Aorta (tissue), 5 donors: ENCODE data around the gene ATP1B2. TPM values are rescaled to one million over a fixed set of nuclear protein-coding genes. Genes with fewer than 3 reads are reported as not detected.

Experiments
- ATAC-seq: fragments of 200-7000 bp; cut with Tn5 transposase; one replicate; pipeline ENCODE4 v1.9.1; 2022; ENCODE audit warnings: moderate library complexity; ENCODE audit not compliant: low FRiP score
- DNase-seq, 2 donors: peaks; one replicate each; pipeline ENCODE4 v3.0.0-alpha.2; 2020
- H3K27ac ChIP-seq, 2 donors: one replicate each; pipeline ENCODE4 v1.5.1; 2013; ENCODE audit warnings: low read length in 2 of 2, mild to moderate bottlenecking in 2 of 2, moderate library complexity in 2 of 2, control low read depth in 1 of 2, inconsistent platforms in 1 of 2, low read depth in 1 of 2
- H3K27me3 ChIP-seq, 2 donors: one replicate each; pipeline ENCODE4 v1.6.1; 2013; ENCODE audit warnings: control low read depth in 1 of 2, low read length in 1 of 2, mild to moderate bottlenecking in 1 of 2, moderate library complexity in 1 of 2; ENCODE audit not compliant: insufficient read depth in 2 of 2, control insufficient read depth in 1 of 2
- H3K36me3 ChIP-seq, 2 donors: one replicate each; pipeline ENCODE4 v1.6.1; 2013; ENCODE audit warnings: control low read depth in 1 of 2, low read length in 1 of 2, mild to moderate bottlenecking in 1 of 2; ENCODE audit not compliant: insufficient read depth in 2 of 2, control insufficient read depth in 1 of 2
- H3K4me1 ChIP-seq, 2 donors: one replicate each; pipeline ENCODE4 v1.6.1; 2013; ENCODE audit warnings: low read length in 2 of 2, control low read depth in 1 of 2, mild to moderate bottlenecking in 1 of 2, moderate library complexity in 1 of 2; ENCODE audit not compliant: insufficient read depth in 2 of 2, control insufficient read depth in 1 of 2
- H3K4me3 ChIP-seq, 2 donors: one replicate each; pipeline ENCODE4 v1.5.1; 2013; ENCODE audit warnings: low read length in 2 of 2, control low read depth in 1 of 2, mild to moderate bottlenecking in 1 of 2
- H3K9me3 ChIP-seq: one replicate; pipeline ENCODE4 v1.6.1; 2013; ENCODE audit warnings: mild to moderate bottlenecking, low read length; ENCODE audit not compliant: control insufficient read depth
- WGBS, 2 donors: extraction: QIAGEN DNeasy Blood & Tissue Kit; methylation state at CpG; one replicate each; pipeline ENCODE4 v1.1.7; 2013; 5-methylcytosine and 5-hydroxymethylcytosine counted together
- intact Hi-C, 2 donors: fragments of 100-400 bp; cut with DNase I; formaldehyde crosslinking; loops; one replicate each; pipeline versions ENCODE4 v1.14.2 to v1.15.0; 2022
- polyA plus RNA-seq, 2 donors: library from polyadenylated mRNA; stranded (reverse); fragments of 200-250 nt; gene quantifications; one replicate each; pipeline ENCODE4 v1.2.3, GENCODE V29; 2013
- total RNA-seq, 2 donors: library from RNA; stranded (reverse); fragmentation: NEBNext Ultra II Directional; extraction: Animal tissue kit (Norgen Biotek cat#: 25700); gene quantifications; one replicate each; pipeline ENCODE4 v1.2.1, GENCODE V29; 2021
- donor health status: healthy with polysubstance abuse.
- donor health status: Bipolar disorder and iron deficiency.
- donor health status: DM: no; HTN: no; CAD: no.
- donor health status: DM: no; HTN: no; CAD: no.
- donor health status: DM: yes; HTN: yes; CAD: no.

The ATP1B2 gene
- total and polyA plus RNA-seq, 4 donors: 1.9 to 7.2 (median 2.4) TPM

- Histone ChIP-seq H3K27me3 (no peaks in the 10 kb centered on the region), H3K4me1 (no peaks in the 10 kb centered on the region), H3K9me3 (no peaks in the 10 kb centered on the region), H3K4me3 (no peak overlapping the region), H3K27ac (no peak overlapping the region), H3K36me3 (peaks cover 0 to 5% of the 10 kb centered on the region in 2 donors)
- no peak for ATAC-seq
- 95 to 96% methylated on average over 14 of the region's 14 CpGs for WGBS, 2 donors
- intact Hi-C loops: no loop called here
- no peak for DNase-seq
Observed at GRCh38 chr17:7701681-7702080, 51.0 kb downstream of the ATP1B2 start.

GRCh38 chr17:7702776-7703175 lies 52.0 kb downstream of the ATP1B2 start:
- WGBS, 2 donors: 93 to 94% methylated on average over 13 of the region's 13 CpGs

GRCh38 chr17:7703584-7704479 lies 53.1 kb downstream of the ATP1B2 start:
- peak in 1 of 2 donors; percentile 38 for DNase-seq
- Histone ChIP-seq H3K4me1 (no peaks in the 10 kb centered on the region), H3K9me3 (no peaks in the 10 kb centered on the region), H3K27ac (no peak overlapping the region), H3K36me3 (peaks cover 0 to 5% of the 10 kb centered on the region in 2 donors), H3K27me3 (no peaks in the 10 kb centered on the region), H3K4me3 (no peak overlapping the region)
- peak; percentile 8 for ATAC-seq
- WGBS, 2 donors: 20 to 24% methylated on average over 24 of the region's 24 CpGs
- intact Hi-C loops: no loop called here

More at GRCh38 chr17:7702776-7703175, 52.0 kb downstream of the ATP1B2 start:
- no peak overlapping the region for H3K27ac ChIP-seq
- peaks cover 0 to 5% of the 10 kb centered on the region in 2 donors for H3K36me3 ChIP-seq
- H3K4me1 ChIP-seq: no peaks in the 10 kb centered on the region
- ATAC-seq (peak; percentile 24), DNase-seq (peak in 1 of 2 donors; percentile 19)
- no peaks in the 10 kb centered on the region for H3K9me3 ChIP-seq
- no peak overlapping the region for H3K4me3 ChIP-seq
- intact Hi-C loops: no loop called here
- H3K27me3 ChIP-seq: no peaks in the 10 kb centered on the region

- no peaks in the 10 kb centered on the region for H3K9me3 ChIP-seq
- peak in 1 of 2 donors; percentile 42 for DNase-seq
- no peaks in the 10 kb centered on the region for H3K27me3 ChIP-seq
- intact Hi-C loops: no loop called here
- no peaks in the 10 kb centered on the region for H3K4me1 ChIP-seq
- H3K4me3 ChIP-seq: no peak within 1 kb of the TSS
- H3K27ac ChIP-seq: no peak within 1 kb of the TSS
- peaks cover 0 to 5% of the 10 kb centered on the region in 2 donors for H3K36me3 ChIP-seq
- 0 to 1% methylated on average over 32 to 45 of the region's 45 CpGs for WGBS, 2 donors
- peak; percentile 34 for ATAC-seq
Observed at GRCh38 chr17:7704601-7705268, 54.0 kb downstream of the ATP1B2 start, which contains the start of gene EFNB3. Gene EFNB3 (plus strand): TSS chr17:7705202. CDS start chr17:7705599, 397 bp downstream.

GRCh38 chr17:7705269-7706255 lies 54.8 kb downstream of the ATP1B2 start:
- Histone ChIP-seq H3K4me1 (no peaks in the 10 kb centered on the region), H3K27ac (no peak overlapping the region), H3K9me3 (no peaks in the 10 kb centered on the region), H3K36me3 (peaks cover 0 to 5% of the 10 kb centered on the region in 2 donors), H3K27me3 (no peaks in the 10 kb centered on the region), H3K4me3 (no peak overlapping the region)
- intact Hi-C loops: no loop called here
- ATAC-seq (no peak), DNase-seq (peak in 1 of 2 donors; percentile 45)
- WGBS, 2 donors: 8 to 11% methylated on average over 45 to 50 of the region's 50 CpGs

- ATAC-seq: no peak
- Histone ChIP-seq H3K27ac (no peak overlapping the region), H3K27me3 (no peaks in the 10 kb centered on the region), H3K4me3 (no peak overlapping the region), H3K9me3 (no peaks in the 10 kb centered on the region), H3K36me3 (peaks cover 0 to under 1% of the 10 kb centered on the region in 2 donors), H3K4me1 (no peaks in the 10 kb centered on the region)
- DNase-seq: peak; percentile 19 to 28
- intact Hi-C loops: no loop called here
- 92 to 97% methylated on average over 3 of the region's 3 CpGs for WGBS, 2 donors
Observed at GRCh38 chr17:7706631-7707354, 56.1 kb downstream of the ATP1B2 start.
